DOHH2 (cell line): Measurements from ENCODE around the gene POMZP3.
"Not testable (repeated sequence)": the region's sequence is repeated elsewhere in the genome, so short reads cannot be mapped to it uniquely, and the experiment has no call there.

Experiments
- EZH2phosphoT487 ChIP-seq: fragments of 200-600 bp; sonication (generic); IDR thresholded peaks from 2 replicates; pipeline ENCODE4 v1.6.1; 2017; ENCODE audit warnings: borderline replicate concordance, mild to moderate bottlenecking, antibody characterized with exemption, low read length, moderate library complexity, mixed read lengths
- TF ChIP-seq, protein P1 (sequence below): fragments of 200-600 bp; sonication (generic); IDR thresholded peaks from one replicate; pipeline ENCODE4 v1.5.1; 2014; ENCODE audit warnings: antibody characterized with exemption, mild to moderate bottlenecking, low read depth, low read length; ENCODE audit not compliant: poor library complexity, severe bottlenecking

DNA sequence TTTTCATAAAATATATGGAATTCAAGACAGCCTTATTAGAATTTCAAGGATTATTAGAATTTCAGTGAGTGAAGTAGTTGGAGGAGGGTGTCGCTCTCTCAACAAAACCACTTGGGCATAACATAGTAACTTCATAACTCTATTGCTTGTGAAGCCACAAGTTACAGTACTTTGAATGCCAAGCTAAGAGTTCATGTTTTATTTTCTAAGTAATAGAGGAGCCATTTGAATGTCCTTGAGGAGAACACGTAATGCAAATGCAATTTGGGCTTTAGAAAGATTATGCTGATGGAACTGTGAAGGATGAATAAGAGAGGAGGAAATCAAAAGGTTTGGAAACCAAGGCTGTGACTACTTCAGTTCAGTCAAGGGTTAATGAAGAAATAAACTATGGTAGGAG, 51.6 kb downstream of the POMZP3 start:
- TF ChIP-seq, protein P1, sequence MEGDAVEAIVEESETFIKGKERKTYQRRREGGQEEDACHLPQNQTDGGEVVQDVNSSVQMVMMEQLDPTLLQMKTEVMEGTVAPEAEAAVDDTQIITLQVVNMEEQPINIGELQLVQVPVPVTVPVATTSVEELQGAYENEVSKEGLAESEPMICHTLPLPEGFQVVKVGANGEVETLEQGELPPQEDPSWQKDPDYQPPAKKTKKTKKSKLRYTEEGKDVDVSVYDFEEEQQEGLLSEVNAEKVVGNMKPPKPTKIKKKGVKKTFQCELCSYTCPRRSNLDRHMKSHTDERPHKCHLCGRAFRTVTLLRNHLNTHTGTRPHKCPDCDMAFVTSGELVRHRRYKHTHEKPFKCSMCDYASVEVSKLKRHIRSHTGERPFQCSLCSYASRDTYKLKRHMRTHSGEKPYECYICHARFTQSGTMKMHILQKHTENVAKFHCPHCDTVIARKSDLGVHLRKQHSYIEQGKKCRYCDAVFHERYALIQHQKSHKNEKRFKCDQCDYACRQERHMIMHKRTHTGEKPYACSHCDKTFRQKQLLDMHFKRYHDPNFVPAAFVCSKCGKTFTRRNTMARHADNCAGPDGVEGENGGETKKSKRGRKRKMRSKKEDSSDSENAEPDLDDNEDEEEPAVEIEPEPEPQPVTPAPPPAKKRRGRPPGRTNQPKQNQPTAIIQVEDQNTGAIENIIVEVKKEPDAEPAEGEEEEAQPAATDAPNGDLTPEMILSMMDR, result not testable (repeated sequence)
- not testable (repeated sequence) for TF ChIP-seq EZH2phosphoT487
